Measurements from ENCODE around the gene ANKMY1.

- TF ChIP-seq POLR2AphosphoS5 (IDR thresholded peaks at IDR 0.05) (no peak), POLR2A (IDR thresholded peaks at IDR 0.05) (no peak)
Measured at GRCh38 chr2:240499309-240500301, 58.2 kb downstream of the ANKMY1 start.

All from spleen (tissue), 3 donors.